Loucy (cell line): Measurements from ENCODE around the gene OR10A3.

Experiments used
- H2AFZ ChIP-seq: fragments of 200-600 bp; sonication (generic); 2 replicates; pipeline ENCODE4 v1.6.0; 2016; ENCODE audit warnings: antibody characterized with exemption, mild to moderate bottlenecking, low read length, moderate library complexity
- H3F3A ChIP-seq: fragments of 200-600 bp; 2 replicates; pipeline ENCODE4 v1.6.0; 2016; ENCODE audit warnings: antibody characterized with exemption, low read depth, mild to moderate bottlenecking
- H3K27me3 ChIP-seq: fragments of 200-600 bp; sonication (generic); 2 replicates; pipeline ENCODE4 v1.6.1; 2014; ENCODE audit warnings: low read length, mild to moderate bottlenecking; ENCODE audit not compliant: insufficient read depth, poor library complexity, severe bottlenecking
- H3K36me3 ChIP-seq: fragments of 200-600 bp; sonication (generic); 2 replicates; pipeline ENCODE4 v1.6.1; 2016; ENCODE audit warnings: low read length; ENCODE audit not compliant: insufficient read depth
- H3K4me1 ChIP-seq: fragments of 200-600 bp; sonication (generic); 2 replicates; pipeline ENCODE4 v1.5.1; 2014; ENCODE audit warnings: low read length, mild to moderate bottlenecking; ENCODE audit not compliant: insufficient read depth, poor library complexity, severe bottlenecking
- H3K4me2 ChIP-seq: fragments of 200-600 bp; sonication (generic); 2 replicates; pipeline ENCODE4 v1.6.0; 2014; ENCODE audit warnings: antibody characterized with exemption, low read length, low read depth, mild to moderate bottlenecking; ENCODE audit not compliant: poor library complexity, severe bottlenecking
- H3K4me3 ChIP-seq: fragments of 200-600 bp; sonication (generic); 2 replicates; pipeline ENCODE4 v1.5.1; 2014; ENCODE audit warnings: low read length, mild to moderate bottlenecking, mixed read lengths; ENCODE audit not compliant: poor library complexity, severe bottlenecking
- H3K79me2 ChIP-seq: fragments of 200-600 bp; sonication (generic); 2 replicates; pipeline ENCODE4 v1.6.1; 2014; ENCODE audit warnings: low read length; ENCODE audit not compliant: insufficient read depth
- H3K9ac ChIP-seq: fragments of 200-600 bp; sonication (generic); 2 replicates; pipeline ENCODE4 v1.6.0; 2014; ENCODE audit warnings: mild to moderate bottlenecking, low read depth, low read length, moderate library complexity; ENCODE audit not compliant: poor library complexity, severe bottlenecking
- H3K9me2 ChIP-seq: fragments of 200-600 bp; sonication (generic); replicated peaks from 2 replicates; pipeline ENCODE4 v1.6.1; 2016; ENCODE audit warnings: low read depth, low read length, mixed read lengths
- H3K9me3 ChIP-seq: fragments of 200-600 bp; sonication (generic); 2 replicates; pipeline ENCODE4 v1.6.1; 2014; ENCODE audit warnings: mild to moderate bottlenecking, antibody characterized with exemption, low read length, low read depth; ENCODE audit not compliant: insufficient read depth
- H4K20me1 ChIP-seq: fragments of 200-600 bp; sonication (generic); 2 replicates; pipeline ENCODE4 v1.6.0; 2014; ENCODE audit warnings: antibody characterized with exemption, low read length, mild to moderate bottlenecking; ENCODE audit not compliant: insufficient read depth, poor library complexity, severe bottlenecking
- EZH2phosphoT487 ChIP-seq: fragments of 200-600 bp; IDR thresholded peaks from 2 replicates; pipeline ENCODE4 v1.6.1; 2018; ENCODE audit warnings: antibody characterized with exemption, mild to moderate bottlenecking, moderate library complexity, borderline replicate concordance
- TF ChIP-seq, protein P1 (sequence below): fragments of 200-600 bp; sonication (generic); conservative IDR thresholded peaks from 2 replicates; pipeline ENCODE4 v1.5.1; 2014; ENCODE audit warnings: mild to moderate bottlenecking, antibody characterized with exemption, low read length

OR10A3 gene

DNA sequence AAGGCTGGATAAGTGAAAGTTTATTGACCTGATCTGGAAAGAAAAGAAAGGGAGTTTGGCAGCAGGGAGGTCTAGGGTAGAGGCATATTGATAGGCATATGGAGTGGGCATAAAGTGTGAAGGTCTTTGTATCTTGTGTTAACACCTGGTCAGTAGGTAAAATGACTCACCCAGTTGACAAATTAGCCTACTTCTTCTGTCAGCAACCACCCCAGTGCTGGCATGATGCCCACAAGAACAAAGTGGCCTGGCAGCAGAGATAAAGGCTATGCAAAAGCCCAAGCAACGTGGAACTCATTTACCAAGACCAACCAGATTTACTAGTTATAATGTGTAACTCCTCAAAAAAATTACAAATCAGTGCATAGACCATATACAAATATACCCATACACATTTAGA, 4.9 kb downstream of the OR10A3 start:
- Histone ChIP-seq H3F3A (no peaks in the 10 kb centered on the region), H2AFZ (no peak overlapping the region), H3K27me3 (peaks cover 5% of the 10 kb centered on the region), H3K4me3 (no peak overlapping the region), H3K79me2 (no peaks in the 10 kb centered on the region), H4K20me1 (no peaks in the 10 kb centered on the region), H3K9ac (no peak overlapping the region), H3K9me3 (no peaks in the 10 kb centered on the region), H3K4me2 (no peak overlapping the region), H3K9me2 (no peaks in the 10 kb centered on the region), H3K36me3 (no peaks in the 10 kb centered on the region), H3K4me1 (no peaks in the 10 kb centered on the region)
- no peak for TF ChIP-seq EZH2phosphoT487
- TF ChIP-seq, protein P1, sequence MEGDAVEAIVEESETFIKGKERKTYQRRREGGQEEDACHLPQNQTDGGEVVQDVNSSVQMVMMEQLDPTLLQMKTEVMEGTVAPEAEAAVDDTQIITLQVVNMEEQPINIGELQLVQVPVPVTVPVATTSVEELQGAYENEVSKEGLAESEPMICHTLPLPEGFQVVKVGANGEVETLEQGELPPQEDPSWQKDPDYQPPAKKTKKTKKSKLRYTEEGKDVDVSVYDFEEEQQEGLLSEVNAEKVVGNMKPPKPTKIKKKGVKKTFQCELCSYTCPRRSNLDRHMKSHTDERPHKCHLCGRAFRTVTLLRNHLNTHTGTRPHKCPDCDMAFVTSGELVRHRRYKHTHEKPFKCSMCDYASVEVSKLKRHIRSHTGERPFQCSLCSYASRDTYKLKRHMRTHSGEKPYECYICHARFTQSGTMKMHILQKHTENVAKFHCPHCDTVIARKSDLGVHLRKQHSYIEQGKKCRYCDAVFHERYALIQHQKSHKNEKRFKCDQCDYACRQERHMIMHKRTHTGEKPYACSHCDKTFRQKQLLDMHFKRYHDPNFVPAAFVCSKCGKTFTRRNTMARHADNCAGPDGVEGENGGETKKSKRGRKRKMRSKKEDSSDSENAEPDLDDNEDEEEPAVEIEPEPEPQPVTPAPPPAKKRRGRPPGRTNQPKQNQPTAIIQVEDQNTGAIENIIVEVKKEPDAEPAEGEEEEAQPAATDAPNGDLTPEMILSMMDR = no peak

DNA sequence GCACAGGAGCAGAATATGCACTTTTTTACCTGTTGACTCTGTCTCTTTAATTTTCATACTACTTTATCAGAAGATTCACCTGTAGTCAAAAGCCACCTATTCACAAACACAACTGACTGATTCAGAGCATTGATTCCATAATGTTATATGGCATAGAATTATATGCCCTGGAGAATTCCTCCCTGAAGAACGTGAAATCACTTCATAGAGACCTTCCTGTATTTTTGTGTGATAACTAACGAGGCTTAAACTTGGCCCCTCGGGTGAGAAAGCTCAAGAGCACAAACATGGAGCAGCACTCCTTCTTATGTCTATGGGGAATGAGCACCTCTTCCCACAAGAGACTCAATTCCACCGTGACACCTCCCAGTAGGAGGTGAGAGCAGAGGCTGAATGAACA, 10.3 kb downstream of the OR10A3 start, which contains the start of gene OR10A6:
OR10A6 (minus strand) TSS at position 101 of the 400 bp plus-strand sequence. CDS start 2,606 bp downstream, outside the sequence.
- Histone ChIP-seq H3K4me2 (no peak within 1 kb of the TSS), H3F3A (no peaks in the 10 kb centered on the region), H3K4me1 (no peaks in the 10 kb centered on the region), H3K9me3 (no peaks in the 10 kb centered on the region), H3K27me3 (peaks cover 5% of the 10 kb centered on the region), H4K20me1 (no peaks in the 10 kb centered on the region), H2AFZ (no peak within 1 kb of the TSS), H3K9me2 (no peaks in the 10 kb centered on the region), H3K9ac (no peak within 1 kb of the TSS), H3K79me2 (no peaks in the 10 kb centered on the region), H3K36me3 (no peaks in the 10 kb centered on the region), H3K4me3 (no peak within 1 kb of the TSS)
- TF ChIP-seq, protein P1 = no peak

DNA sequence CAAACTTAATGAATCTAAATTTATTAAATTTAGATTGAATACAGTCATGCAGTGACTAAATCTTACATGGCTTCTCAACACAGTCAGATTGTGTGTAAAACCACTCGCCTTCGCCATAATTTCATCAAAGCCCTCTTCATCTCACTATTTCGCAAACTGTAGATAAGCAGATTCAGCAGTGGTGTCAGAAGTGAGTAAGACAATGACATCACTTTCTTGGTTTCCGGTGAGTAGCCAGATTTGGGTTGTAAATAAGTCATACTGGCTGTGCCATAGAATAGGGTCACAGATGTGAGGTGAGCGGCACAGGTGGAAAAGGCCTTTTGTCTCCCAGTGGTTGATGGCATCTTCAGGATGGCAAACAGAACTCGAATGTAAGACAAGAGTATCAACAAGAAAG, 13.9 kb downstream of the OR10A3 start:
- Histone ChIP-seq H2AFZ (no peak overlapping the region), H3K36me3 (no peaks in the 10 kb centered on the region), H3K4me1 (no peaks in the 10 kb centered on the region), H4K20me1 (no peaks in the 10 kb centered on the region), H3K4me3 (no peak overlapping the region), H3K9me2 (no peaks in the 10 kb centered on the region), H3K9me3 (no peaks in the 10 kb centered on the region), H3K4me2 (no peak overlapping the region), H3K27me3 (peaks cover 5% of the 10 kb centered on the region), H3K9ac (no peak overlapping the region), H3K79me2 (no peaks in the 10 kb centered on the region), H3F3A (no peaks in the 10 kb centered on the region)
- TF ChIP-seq EZH2phosphoT487 = no peak
- TF ChIP-seq, protein P1 = no peak
